Erythroblast (primary cell): ENCODE measurements around the gene TRIM7.

Experiments
- GATA1 ChIP-seq: IDR thresholded peaks from 2 replicates; pipeline ENCODE4 v1.6.1; 2011; ENCODE audit warnings: low read depth, mild to moderate bottlenecking, control low read depth, low read length, moderate library complexity
- POLR2A ChIP-seq: IDR thresholded peaks from 2 replicates; pipeline ENCODE4 v1.6.1; 2011; ENCODE audit warnings: mild to moderate bottlenecking, low read length

DNA sequence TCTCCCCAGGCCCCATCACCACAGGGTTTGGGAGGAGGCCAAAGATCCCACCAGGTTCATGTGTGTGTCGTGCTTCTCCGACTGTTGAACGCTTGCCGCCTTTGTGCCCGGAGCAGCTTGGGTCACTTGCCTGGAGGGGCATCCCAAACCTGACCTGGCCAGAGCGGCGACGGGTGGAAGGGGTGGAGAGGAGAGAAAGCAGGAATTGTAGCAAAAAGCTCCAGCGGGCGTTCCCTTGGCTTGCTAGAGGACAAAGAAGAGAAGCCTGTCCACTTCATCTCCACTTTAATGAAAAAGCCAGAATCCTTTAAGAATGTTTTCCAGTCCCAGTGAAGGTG, 15.2 kb upstream of the TRIM7 start:
- TF ChIP-seq POLR2A (no peak), GATA1 (no peak)
